Transverse colon (tissue), 4 donors: ENCODE results near the gene WWP2. TPM values are rescaled to one million over a fixed set of nuclear protein-coding genes. Genes with fewer than 3 reads are reported as not detected.
A peak's percentile ranks its signal among the peaks of the same experiment; 100 is the strongest.

Source experiments
- DNase-seq: peaks from one replicate; pipeline ENCODE4 v3.0.0-alpha.2; 2019
- H3K27ac ChIP-seq, 4 donors: fragments of 200-600 bp; sonication (generic); 2 replicates each; pipeline ENCODE4 v1.5.1; 2016 to 2018; ENCODE audit warnings: inconsistent platforms in 4 of 4
- H3K27me3 ChIP-seq: fragments of 200-600 bp; sonication (generic); 2 replicates; pipeline ENCODE4 v1.5.1; 2017; ENCODE audit warnings: inconsistent platforms
- H3K36me3 ChIP-seq, 4 donors: fragments of 200-600 bp; sonication (generic); 2 replicates each; pipeline ENCODE4 v1.5.1; 2017 to 2019; ENCODE audit warnings: inconsistent platforms in 4 of 4
- H3K4me1 ChIP-seq, 4 donors: fragments of 200-600 bp; sonication (generic); 2 replicates each; pipeline ENCODE4 v1.5.1; 2017 to 2020; ENCODE audit warnings: inconsistent platforms in 4 of 4
- H3K4me3 ChIP-seq, 4 donors: fragments of 200-600 bp; sonication (generic); 1 replicate in 1 of 4; 2 replicates in 3 of 4; pipeline versions ENCODE4 v1.5.1 to v1.6.1; 2017 to 2019; ENCODE audit warnings: inconsistent platforms in 4 of 4
- H3K9me3 ChIP-seq, 2 donors: fragments of 200-600 bp; sonication (generic); 2 replicates each; pipeline ENCODE4 v1.5.1; 2017 to 2019; ENCODE audit warnings: inconsistent platforms in 2 of 2
- EP300 ChIP-seq: sonication (generic); formaldehyde crosslinking; IDR thresholded peaks from one replicate; pipeline ENCODE4 v1.6.1; 2017; ENCODE audit warnings: antibody characterized with exemption, low read depth
- POLR2A ChIP-seq: fragments of 450-650 bp; IDR thresholded peaks from one replicate; pipeline ENCODE4 v1.6.1; 2016; ENCODE audit warnings: antibody characterized with exemption, mild to moderate bottlenecking, moderate library complexity
- POLR2AphosphoS5 ChIP-seq, 3 donors: sonication (generic); formaldehyde crosslinking; IDR thresholded peaks; one replicate each; pipeline ENCODE4 v1.6.1; 2016; ENCODE audit warnings: antibody characterized with exemption in 3 of 3
- WGBS, 2 donors: methylation state at CpG; one replicate each; pipeline ENCODE4 v1.1.5; 2018; ENCODE audit warnings: low coverage in 1 of 2; 5-methylcytosine and 5-hydroxymethylcytosine counted together
- in situ Hi-C, 4 donors: fragments of 200-750 bp; cut with MboI; loops; one replicate each; pipeline versions ENCODE4 v1.15.0 to v1.15.1; 2017; ENCODE audit warnings: low sequenced_read_pairs in 3 of 4, low pct_ligation_motif_present in 1 of 4, low pct_unique_long_range_greater_than_20kb in 1 of 4
- intact Hi-C: fragments of 100-400 bp; cut with DNase I; formaldehyde crosslinking; loops from one replicate; pipeline ENCODE4 v1.15.1; 2023; ENCODE audit warnings: low total_unique reads
- total RNA-seq, 4 donors: library from RNA; depleted of rRNA; stranded (reverse); fragments of >200 nt; gene quantifications; one replicate each; pipeline ENCODE4 v1.1.0, GENCODE V29; 2016
- TF ChIP-seq, protein P1 (sequence below), 5 experiments: fragments of 200-600 bp in 3 of 5; fragments of 450-650 bp in 2 of 5; sonication (generic) in 3 of 5; IDR thresholded peaks; 1 replicate in 2 of 5; 2 replicates in 3 of 5; pipeline ENCODE4 v1.5.1; 2016 to 2017; ENCODE audit warnings: antibody characterized with exemption in 5 of 5, inconsistent platforms in 3 of 5, mild to moderate bottlenecking in 2 of 5, moderate library complexity in 1 of 5

The WWP2 gene
- total RNA-seq, 4 donors from 2014 or later: 66.8 to 157 (median 73.7) TPM

DNA sequence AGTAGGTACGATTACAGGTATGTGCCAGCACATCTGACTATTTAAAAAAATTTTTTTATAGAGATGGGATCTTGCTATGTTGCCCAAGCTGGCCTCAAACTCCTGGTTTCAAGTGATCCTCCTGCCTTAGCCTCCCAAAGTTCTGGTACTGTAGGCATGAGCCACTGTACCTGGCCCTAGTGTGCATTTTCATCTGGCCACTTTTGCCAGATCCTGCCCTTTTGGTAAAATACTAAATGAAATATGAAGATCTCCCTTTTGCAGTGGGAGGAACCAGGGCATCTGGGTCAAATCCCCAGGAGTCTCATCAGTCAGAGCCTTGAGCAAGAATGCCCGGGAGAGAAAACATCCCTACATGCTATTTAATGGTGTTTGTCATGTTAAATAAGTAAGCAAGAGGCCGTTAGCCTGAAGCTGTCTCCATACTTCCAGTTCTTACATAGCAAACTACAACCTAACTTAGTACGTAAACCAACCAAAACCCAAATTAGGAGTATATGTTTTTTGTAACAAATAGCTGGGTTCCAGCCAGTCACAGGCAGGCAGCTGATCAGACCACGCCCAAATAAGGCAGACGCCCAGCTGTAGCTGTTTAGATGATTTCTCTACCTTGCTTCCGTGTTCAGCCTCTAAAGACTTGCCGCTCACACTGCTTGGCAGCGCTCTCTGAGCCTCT lies 142.5 kb downstream of the WWP2 start:
- WGBS, 2 donors: 69 to 81% methylated on average over 7 to 9 of the region's 9 CpGs
- TF ChIP-seq, protein P1, sequence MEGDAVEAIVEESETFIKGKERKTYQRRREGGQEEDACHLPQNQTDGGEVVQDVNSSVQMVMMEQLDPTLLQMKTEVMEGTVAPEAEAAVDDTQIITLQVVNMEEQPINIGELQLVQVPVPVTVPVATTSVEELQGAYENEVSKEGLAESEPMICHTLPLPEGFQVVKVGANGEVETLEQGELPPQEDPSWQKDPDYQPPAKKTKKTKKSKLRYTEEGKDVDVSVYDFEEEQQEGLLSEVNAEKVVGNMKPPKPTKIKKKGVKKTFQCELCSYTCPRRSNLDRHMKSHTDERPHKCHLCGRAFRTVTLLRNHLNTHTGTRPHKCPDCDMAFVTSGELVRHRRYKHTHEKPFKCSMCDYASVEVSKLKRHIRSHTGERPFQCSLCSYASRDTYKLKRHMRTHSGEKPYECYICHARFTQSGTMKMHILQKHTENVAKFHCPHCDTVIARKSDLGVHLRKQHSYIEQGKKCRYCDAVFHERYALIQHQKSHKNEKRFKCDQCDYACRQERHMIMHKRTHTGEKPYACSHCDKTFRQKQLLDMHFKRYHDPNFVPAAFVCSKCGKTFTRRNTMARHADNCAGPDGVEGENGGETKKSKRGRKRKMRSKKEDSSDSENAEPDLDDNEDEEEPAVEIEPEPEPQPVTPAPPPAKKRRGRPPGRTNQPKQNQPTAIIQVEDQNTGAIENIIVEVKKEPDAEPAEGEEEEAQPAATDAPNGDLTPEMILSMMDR (IDR thresholded peaks at IDR 0.05): no peak
- TF ChIP-seq POLR2A (no peak), EP300 (no peak), POLR2AphosphoS5 (IDR thresholded peaks at IDR 0.05) (no peak)
- H3K27ac ChIP-seq: peak overlapping the region in 1 of 4 donors; percentile 20

DNA sequence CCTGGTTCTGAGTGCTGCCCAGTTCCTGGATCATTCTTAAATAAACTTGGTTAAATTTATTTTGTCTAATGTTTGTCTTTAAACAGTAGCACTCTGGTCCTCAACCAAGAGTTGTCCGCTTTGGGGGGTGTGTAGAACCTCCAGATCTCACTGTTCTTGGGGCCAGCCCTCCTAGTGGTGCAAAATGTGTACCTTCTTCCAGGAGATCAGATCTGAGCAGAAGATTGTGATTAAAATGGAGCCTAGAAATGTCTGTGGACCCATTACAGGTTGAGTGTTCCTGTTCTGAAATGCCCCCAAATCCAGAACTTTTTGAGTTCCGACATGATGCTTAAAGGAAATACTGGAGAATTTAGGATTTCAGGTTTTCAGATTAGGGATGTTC lies 143.0 kb downstream of the WWP2 start:
- no peak for DNase-seq
- intact Hi-C loops (no loop called here), in situ Hi-C loops (no loop called here)
- Histone ChIP-seq H3K9me3 (no peaks in the 10 kb centered on the region), H3K27me3 (no peaks in the 10 kb centered on the region), H3K4me3 (no peak overlapping the region), H3K36me3 (peaks cover 0 to 15% (median 4%) of the 10 kb centered on the region in 4 donors), H3K4me1 (peaks cover 0 to 12% (median 3%) of the 10 kb centered on the region in 4 donors), H3K27ac (peak overlapping the region in 1 of 4 donors; percentile 20)
- TF ChIP-seq POLR2A: no peak
- TF ChIP-seq EP300: no peak
- TF ChIP-seq, protein P1 (IDR thresholded peaks at IDR 0.05): peak in 1 of 5 experiments; percentile 17
- no peak for TF ChIP-seq POLR2AphosphoS5 (IDR thresholded peaks at IDR 0.05)
- 66 to 70% methylated on average over 2 of the region's 2 CpGs for WGBS, 2 donors

More for the DNA sequence above, 142.5 kb downstream of the WWP2 start:
- Histone ChIP-seq H3K4me3 (no peak overlapping the region), H3K27me3 (no peaks in the 10 kb centered on the region), H3K9me3 (no peaks in the 10 kb centered on the region), H3K36me3 (peaks cover 0 to 15% (median 4%) of the 10 kb centered on the region in 4 donors), H3K4me1 (peaks cover 0 to 12% (median 3%) of the 10 kb centered on the region in 4 donors)
- peak; percentile 41 for DNase-seq
- in situ Hi-C loops: no loop called here
- intact Hi-C loops: no loop called here

DNA sequence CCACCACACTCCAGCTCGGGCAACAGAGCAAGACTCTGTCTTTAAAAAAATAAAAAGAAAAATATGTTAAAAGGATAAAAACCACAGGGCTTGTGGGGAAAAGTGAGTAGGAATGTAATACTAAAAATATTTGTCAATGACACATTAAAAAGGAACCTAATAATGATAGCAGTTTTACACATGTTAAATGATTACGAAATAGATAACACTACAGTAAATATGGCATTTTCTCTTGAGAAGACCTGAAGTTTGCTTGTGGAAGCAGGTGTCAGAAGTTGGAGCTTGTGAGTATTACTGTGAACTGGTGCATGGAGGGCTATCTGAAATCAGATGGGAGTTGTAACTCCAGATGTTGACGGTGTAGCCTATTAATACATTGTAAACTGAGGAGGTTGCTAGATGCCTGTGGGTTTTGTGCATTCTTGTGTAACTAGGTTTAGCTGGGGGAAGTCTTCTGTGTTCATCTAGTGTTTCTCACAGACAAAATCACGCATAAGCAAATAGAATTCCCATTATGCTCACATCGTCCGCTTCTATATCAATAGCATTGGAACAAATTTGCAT lies 144.8 kb downstream of the WWP2 start:
- H3K4me1 ChIP-seq: peaks cover 0 to 8% (median 3%) of the 10 kb centered on the region in 4 donors
- peaks cover 0 to 30% (median 4%) of the 10 kb centered on the region in 4 donors for H3K36me3 ChIP-seq
- 92 to 98% methylated on average over 4 to 6 of the region's 6 CpGs for WGBS, 2 donors
- H3K27ac ChIP-seq: no peak overlapping the region
- in situ Hi-C loops: no loop called here
- no peaks in the 10 kb centered on the region for H3K27me3 ChIP-seq
- DNase-seq: no peak
- H3K9me3 ChIP-seq: no peaks in the 10 kb centered on the region
- TF ChIP-seq EP300 (no peak), POLR2A (no peak), POLR2AphosphoS5 (IDR thresholded peaks at IDR 0.05) (no peak)
- TF ChIP-seq, protein P1 (IDR thresholded peaks at IDR 0.05): no peak
- intact Hi-C loops: no loop called here
- no peak overlapping the region for H3K4me3 ChIP-seq

DNA sequence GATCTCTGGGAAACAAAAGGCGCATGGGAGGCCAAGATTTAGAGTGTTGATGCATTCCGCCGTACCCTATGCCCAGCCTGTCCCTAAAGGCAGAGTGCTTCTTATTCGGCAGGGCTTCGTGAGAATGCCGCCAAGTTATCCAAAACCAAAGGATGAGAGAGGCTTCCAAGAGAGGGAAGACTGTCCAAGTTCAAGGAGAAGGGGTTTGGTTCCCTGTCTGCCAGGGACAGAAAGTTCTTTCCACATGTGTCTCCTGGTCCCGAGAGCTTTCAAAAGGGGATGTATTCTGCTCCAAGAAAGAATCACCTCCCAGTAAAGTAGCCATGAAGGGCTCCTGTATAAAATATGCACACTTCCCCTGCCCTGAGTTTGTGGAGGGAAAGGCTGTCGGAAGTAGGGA lies 146.9 kb downstream of the WWP2 start:
- Histone ChIP-seq H3K9me3 (no peaks in the 10 kb centered on the region), H3K27me3 (no peaks in the 10 kb centered on the region), H3K4me3 (no peak overlapping the region), H3K36me3 (peaks cover 0 to 30% (median 4%) of the 10 kb centered on the region in 4 donors), H3K4me1 (peaks cover 0 to 8% (median 3%) of the 10 kb centered on the region in 4 donors), H3K27ac (no peak overlapping the region)
- intact Hi-C loops (no loop called here), in situ Hi-C loops (no loop called here)
- DNase-seq: no peak
- WGBS, 2 donors: 97 to 100% methylated on average over 5 to 8 of the region's 8 CpGs
- TF ChIP-seq, protein P1 (IDR thresholded peaks at IDR 0.05): no peak
- no peak for TF ChIP-seq POLR2A
- TF ChIP-seq EP300: no peak
- no peak for TF ChIP-seq POLR2AphosphoS5 (IDR thresholded peaks at IDR 0.05)
